H1 (cell line): ENCODE data around the gene UBN2. TPM values are rescaled to one million over a fixed set of nuclear protein-coding genes. Genes with fewer than 3 reads are reported as not detected.

Experiments used
- CTCF ChIA-PET: fragments of 300-600 bp; sonication (Branson Sonifier 250); formaldehyde crosslinking; loops from one replicate; lab custom pipeline; 2021; ENCODE audit not compliant: partially characterized antibody; lab: Charles Lee
- POLR2A ChIA-PET: fragments of 300-600 bp; sonication (Branson Sonifier 250); formaldehyde crosslinking; loops from one replicate; lab custom pipeline; 2021; ENCODE audit warnings: inconsistent platforms; ENCODE audit not compliant: partially characterized antibody; lab: Charles Lee
- DNase-seq, 2 experiments: peaks; one replicate each; pipeline versions ENCODE4 v3.0.0 to v3.0.0-alpha.2; 2010 to 2022; ENCODE audit warnings: low spot score in 2 of 2, low read depth in 1 of 2, mixed read lengths in 1 of 2
- FAIRE-seq: peaks from 2 replicates; lab custom pipeline; 2011; peaks lifted over from hg19 to GRCh38; lab: Jason Lieb, UNC
- H2AFZ ChIP-seq: 2 replicates; pipeline ENCODE4 v1.8.1; 2012; ENCODE audit warnings: low read length, inconsistent platforms
- H2AK5ac ChIP-seq: 2 replicates; pipeline ENCODE4 v1.6.1; 2013; ENCODE audit warnings: low read depth, low read length
- H2BK120ac ChIP-seq: replicated peaks from 2 replicates; pipeline ENCODE3; 2013; ENCODE audit warnings: low read depth, low read length, inconsistent platforms
- H2BK12ac ChIP-seq: 2 replicates; pipeline ENCODE4 v1.6.1; 2013; ENCODE audit warnings: low read depth, low read length
- H2BK15ac ChIP-seq: 2 replicates; pipeline ENCODE4 v1.6.1; 2013; ENCODE audit warnings: low read length
- H2BK20ac ChIP-seq: 2 replicates; pipeline ENCODE4 v1.6.1; 2013; ENCODE audit warnings: low read length
- H2BK5ac ChIP-seq: 2 replicates; pipeline ENCODE4 v1.6.1; 2013; ENCODE audit warnings: low read depth, low read length
- H3K14ac ChIP-seq: 2 replicates; pipeline ENCODE4 v1.6.1; 2013; ENCODE audit warnings: inconsistent platforms; ENCODE audit not compliant: insufficient read length
- H3K18ac ChIP-seq: 2 replicates; pipeline ENCODE4 v1.6.1; 2013; ENCODE audit warnings: low read length; ENCODE audit errors: extremely low read depth
- H3K23ac ChIP-seq: 2 replicates; pipeline ENCODE4 v1.6.1; 2013; ENCODE audit warnings: inconsistent platforms; ENCODE audit not compliant: insufficient read length
- H3K23me2 ChIP-seq: 2 replicates; pipeline ENCODE4 v1.6.1; 2013; ENCODE audit warnings: low read depth, low read length
- H3K27ac ChIP-seq: 2 replicates; pipeline ENCODE4 v1.6.1; 2011; ENCODE audit warnings: low read depth, low read length, inconsistent platforms
- H3K27me3 ChIP-seq, 4 experiments: replicated peaks in 1 of 4; 1 replicate in 1 of 4; 2 replicates in 3 of 4; pipeline versions ENCODE4 v1.6.1 to v1.8.1; 2011 to 2013; ENCODE audit warnings: low read length in 3 of 4, mild to moderate bottlenecking in 3 of 4, inconsistent platforms in 2 of 4, mixed read lengths in 2 of 4, moderate library complexity in 1 of 4; ENCODE audit not compliant: control insufficient read depth in 3 of 4, insufficient read depth in 3 of 4; ENCODE audit errors: extremely low read depth in 1 of 4
- H3K36me3 ChIP-seq, 4 experiments: 2 replicates each; pipeline versions ENCODE4 v1.6.1 to v1.8.1; 2011 to 2013; ENCODE audit warnings: mild to moderate bottlenecking in 4 of 4, low read length in 3 of 4, moderate library complexity in 2 of 4, control low read depth in 1 of 4, inconsistent platforms in 1 of 4; ENCODE audit not compliant: insufficient read depth in 4 of 4, control insufficient read depth in 2 of 4
- H3K4ac ChIP-seq: replicated peaks from 2 replicates; pipeline ENCODE3; 2013; ENCODE audit warnings: low read length, low read depth, mixed read lengths, inconsistent platforms; ENCODE audit not compliant: insufficient read length
- H3K4me1 ChIP-seq, 4 experiments: replicated peaks in 1 of 4; 1 replicate in 1 of 4; 2 replicates in 3 of 4; pipeline versions ENCODE4 v1.6.1 to v1.8.1; 2011 to 2013; ENCODE audit warnings: low read length in 3 of 4, inconsistent platforms in 2 of 4, mixed read lengths in 1 of 4; ENCODE audit not compliant: insufficient read depth in 4 of 4, control insufficient read depth in 3 of 4
- H3K4me2 ChIP-seq, 2 experiments: 2 replicates each; pipeline versions ENCODE4 v1.6.1 to v1.8.1; 2011 to 2013; ENCODE audit warnings: low read depth in 2 of 2, low read length in 2 of 2, control low read depth in 1 of 2, inconsistent platforms in 1 of 2, mild to moderate bottlenecking in 1 of 2; ENCODE audit not compliant: insufficient read depth in 1 of 2
- H3K4me3 ChIP-seq, 4 experiments: fragments of 200-600, 300-600 bp in 1 of 4; sonication (generic), shearing (Covaris generic), sonication (Bioruptor Twin) in 1 of 4; 2 replicates each; pipeline versions ENCODE4 v1.5.1 to v1.8.1; 2011 to 2016; ENCODE audit warnings: low read length in 4 of 4, low read depth in 3 of 4, control low read depth in 2 of 4, inconsistent platforms in 2 of 4, mild to moderate bottlenecking in 2 of 4, mixed read lengths in 1 of 4, moderate library complexity in 1 of 4; ENCODE audit not compliant: insufficient read depth in 2 of 4; ENCODE audit errors: extremely low read depth in 1 of 4
- H3K56ac ChIP-seq: replicated peaks from 2 replicates; pipeline ENCODE3; 2013; ENCODE audit warnings: low read depth, mild to moderate bottlenecking, mixed read lengths, low read length, inconsistent platforms; ENCODE audit not compliant: insufficient read length
- H3K79me1 ChIP-seq: 2 replicates; pipeline ENCODE4 v1.6.1; 2013; ENCODE audit warnings: low read depth, low read length, control low read depth
- H3K79me2 ChIP-seq, 2 experiments: 2 replicates each; pipeline versions ENCODE4 v1.6.1 to v1.8.1; 2012 to 2013; ENCODE audit warnings: low read length in 2 of 2, mild to moderate bottlenecking in 2 of 2, inconsistent platforms in 1 of 2; ENCODE audit not compliant: insufficient read depth in 2 of 2, control insufficient read depth in 1 of 2
- H3K9ac ChIP-seq, 4 experiments: replicated peaks in 1 of 4; 1 replicate in 1 of 4; 2 replicates in 3 of 4; pipeline versions ENCODE4 v1.6.1 to v1.8.1; 2011 to 2013; ENCODE audit warnings: low read depth in 3 of 4, low read length in 3 of 4, control low read depth in 2 of 4, mild to moderate bottlenecking in 2 of 4, moderate library complexity in 2 of 4, inconsistent platforms in 1 of 4; ENCODE audit errors: extremely low read depth in 1 of 4
- H3K9me3 ChIP-seq, 2 experiments: 2 replicates each; pipeline versions ENCODE4 v1.6.1 to v1.8.1; 2012 to 2013; ENCODE audit warnings: mild to moderate bottlenecking in 2 of 2, moderate library complexity in 2 of 2, control low read depth in 1 of 2, inconsistent platforms in 1 of 2, low read depth in 1 of 2, low read length in 1 of 2, mixed read lengths in 1 of 2; ENCODE audit not compliant: insufficient read depth in 2 of 2
- H4K20me1 ChIP-seq, 2 experiments: replicated peaks in 1 of 2; 2 replicates each; pipeline versions ENCODE3 to v1.8.1; 2011 to 2013; ENCODE audit warnings: inconsistent platforms in 2 of 2, low read length in 2 of 2, mild to moderate bottlenecking in 1 of 2; ENCODE audit not compliant: insufficient read depth in 2 of 2, control insufficient read depth in 1 of 2
- H4K5ac ChIP-seq: 2 replicates; pipeline ENCODE4 v1.6.1; 2013; ENCODE audit warnings: low read length, low read depth, mixed read lengths, inconsistent platforms; ENCODE audit not compliant: insufficient read length
- H4K8ac ChIP-seq: 2 replicates; pipeline ENCODE4 v1.8.0; 2013; ENCODE audit warnings: mild to moderate bottlenecking, moderate library complexity, low read length, inconsistent platforms; ENCODE audit not compliant: insufficient read depth; ENCODE audit errors: extremely low read depth
- H4K91ac ChIP-seq: replicated peaks from 2 replicates; pipeline ENCODE3; 2013; ENCODE audit warnings: low read length, mixed read lengths, inconsistent platforms; ENCODE audit not compliant: insufficient read length
- JUN ChIP-seq: IDR thresholded peaks from 2 replicates; pipeline ENCODE4 v1.6.1; 2011; ENCODE audit warnings: low read depth, mild to moderate bottlenecking, improper control_type of control experiment, low read length
- KDM1A ChIP-seq: fragments of 200-600, 300-600 bp; sonication (generic); IDR thresholded peaks from 2 replicates; pipeline ENCODE4 v1.7.1; 2016; ENCODE audit warnings: mild to moderate bottlenecking, low read length, borderline replicate concordance
- RBBP5 ChIP-seq: IDR thresholded peaks from 2 replicates; pipeline ENCODE4 v1.7.1; 2012; ENCODE audit warnings: low read depth, mild to moderate bottlenecking, inconsistent platforms, low read length, moderate library complexity, borderline replicate concordance
- SAP30 ChIP-seq: fragments of 300-600 bp; sonication (generic); IDR thresholded peaks from 2 replicates; pipeline ENCODE4 v1.7.1; 2012; ENCODE audit warnings: low read length, moderate library complexity, mild to moderate bottlenecking, inconsistent platforms; ENCODE audit not compliant: insufficient read depth, insufficient replicate concordance
- TEAD4 ChIP-seq: IDR thresholded peaks from 2 replicates; pipeline ENCODE4 v1.6.1; 2012; ENCODE audit warnings: low read depth, low read length, inconsistent platforms, mixed read lengths
- polyA plus RNA-seq, 7 experiments: library from polyadenylated mRNA; depleted of rRNA in 3 of 7; stranded (reverse) in 5 of 7; unstranded in 2 of 7; fragments of >200 nt in 5 of 7; fragments of 200-250 nt in 2 of 7; gene quantifications; 1 replicate in 5 of 7; 2 replicates in 1 of 7; 4 replicates in 1 of 7; pipeline versions ENCODE4 v1.2.1 to v1.2.3, GENCODE V29; 2011 to 2013; ENCODE audit warnings: missing spikeins in 2 of 7, mixed read lengths in 2 of 7
- total RNA-seq: library from RNA; stranded (reverse); fragmentation: NEBNext Ultra II Directional; extraction: Animal tissue kit (Norgen Biotek cat#: 25700); gene quantifications from 2 replicates; pipeline ENCODE4 v1.2.1, GENCODE V29; 2021

The UBN2 gene
- total and polyA plus RNA-seq, 2 of the 8 experiments (the other 6 are each of a cell fraction or from before 2014, with no cell fraction given) = 4.1 to 39.6 TPM

DNA sequence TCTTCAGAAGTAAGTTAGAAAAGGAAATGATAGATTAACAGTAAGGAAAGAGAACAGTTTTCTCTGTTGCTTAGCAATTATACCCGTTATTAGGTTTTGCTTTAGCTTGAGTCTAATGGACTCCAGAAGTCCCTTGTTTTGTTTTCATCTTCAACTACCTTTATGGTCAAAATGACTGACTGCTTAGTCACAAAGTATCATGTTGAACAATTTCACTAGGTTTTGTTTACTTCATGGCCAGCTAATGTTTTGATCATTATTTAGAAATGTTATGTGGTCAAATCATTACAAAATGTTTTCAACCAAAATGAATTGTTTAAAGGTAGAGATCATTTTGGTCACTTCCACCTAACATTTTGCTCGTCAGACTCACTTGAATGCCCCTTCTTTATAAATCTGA lies 1.9 kb downstream of the UBN2 start (continued):
- no peak for TF ChIP-seq SAP30

GRCh38 chr7:139241258-139241657 lies 10.2 kb downstream of the UBN2 start:
- Histone ChIP-seq H3K4ac (no peak overlapping the region), H2AFZ (no peak overlapping the region), H4K20me1 (no peaks in the 10 kb centered on the region), H3K14ac (no peak overlapping the region), H4K91ac (no peak overlapping the region), H3K27me3 (no peaks in the 10 kb centered on the region), H3K79me1 (no peaks in the 10 kb centered on the region), H2BK20ac (no peak overlapping the region), H3K23me2 (no peaks in the 10 kb centered on the region), H3K79me2 (peaks cover 0 to 3% of the 10 kb centered on the region in 2 experiments; a peak in 2 of 4 replicates), H3K56ac (no peak overlapping the region), H3K9me3 (no peaks in the 10 kb centered on the region), H3K36me3 (peaks cover 2 to 35% (median 26%) of the 10 kb centered on the region in 4 experiments), H2BK5ac (no peak overlapping the region), H2BK12ac (no peak overlapping the region), H2AK5ac (no peak overlapping the region), H4K8ac (no peak overlapping the region), H3K9ac (no peak overlapping the region), H2BK15ac (no peak overlapping the region), H3K4me3 (no peak overlapping the region), H2BK120ac (no peak overlapping the region), H3K18ac (no peak overlapping the region), H3K27ac (no peak overlapping the region), H3K4me2 (no peak overlapping the region), H3K23ac (no peak overlapping the region), H4K5ac (no peak overlapping the region), H3K4me1 (no peaks in the 10 kb centered on the region)
- ChIA-PET CTCF (no interaction called here), POLR2A (no interaction called here)
- no peak for FAIRE-seq
- DNase-seq = no peak
- TF ChIP-seq RBBP5 (no peak), TEAD4 (no peak), JUN (no peak), KDM1A (no peak)
